H1 (cell line): Measurements from ENCODE around the gene SLC16A5. TPM values are rescaled to one million over a fixed set of nuclear protein-coding genes. Genes with fewer than 3 reads are reported as not detected.

ENCODE experiments used
- RBBP5 ChIP-seq: IDR thresholded peaks from 2 replicates; pipeline ENCODE4 v1.7.1; 2012; ENCODE audit warnings: low read depth, mild to moderate bottlenecking, inconsistent platforms, low read length, moderate library complexity, borderline replicate concordance
- SP4 ChIP-seq: IDR thresholded peaks from 2 replicates; pipeline ENCODE4 v1.6.1; 2012; ENCODE audit warnings: low read length, inconsistent platforms
- USF2 ChIP-seq: IDR thresholded peaks from 2 replicates; pipeline ENCODE4 v1.6.1; 2011; ENCODE audit warnings: low read length, improper control_type of control experiment
- polyA plus RNA-seq, 7 experiments: library from polyadenylated mRNA; depleted of rRNA in 3 of 7; stranded (reverse) in 5 of 7; unstranded in 2 of 7; fragments of >200 nt in 5 of 7; fragments of 200-250 nt in 2 of 7; gene quantifications; 1 replicate in 5 of 7; 2 replicates in 1 of 7; 4 replicates in 1 of 7; pipeline versions ENCODE4 v1.2.1 to v1.2.3, GENCODE V29; 2011 to 2013; ENCODE audit warnings: missing spikeins in 2 of 7, mixed read lengths in 2 of 7
- total RNA-seq: library from RNA; stranded (reverse); fragmentation: NEBNext Ultra II Directional; extraction: Animal tissue kit (Norgen Biotek cat#: 25700); gene quantifications from 2 replicates; pipeline ENCODE4 v1.2.1, GENCODE V29; 2021

Gene SLC16A5
- total and polyA plus RNA-seq, 2 of the 8 experiments (the other 6 are each of a cell fraction or from before 2014, with no cell fraction given), result 17.1 to 34.7 TPM

GRCh38 chr17:75087558-75088453, at the start of gene SLC16A5 (continued):
- TF ChIP-seq RBBP5 (peak; percentile 39; the same call in 1 of the 2 replicates), USF2 (no peak), SP4 (no peak)
